HCT116 (cell line): Measurements from ENCODE around the gene KMT2B. TPM values are rescaled to one million over a fixed set of nuclear protein-coding genes. Genes with fewer than 3 reads are reported as not detected.

Experiments used
- ATAC-seq: fragments of 200-7000 bp; cut with Tn5 transposase; 2 replicates; pipeline ENCODE4 v1.9.1; 2020; ENCODE audit warnings: mild to moderate bottlenecking, moderate library complexity
- BruUV-seq: library from RNA; stranded (reverse); fragments of 400-500 nt; replicated peaks from 2 replicates; lab custom pipeline; 2021; lab: Mats Ljungman, UMichigan
- CTCF ChIA-PET: fragments of 300-600 bp; sonication (Branson Sonifier 250); formaldehyde crosslinking; loops from one replicate; lab custom pipeline; 2021; ENCODE audit warnings: antibody characterized with exemption; lab: Charles Lee
- POLR2A ChIA-PET: fragments of 300-600, 350-600 bp; sonication (Branson Sonifier 250); formaldehyde crosslinking; loops from one replicate; lab custom pipeline; 2021; ENCODE audit warnings: antibody characterized with exemption; lab: Charles Lee
- RAD21 ChIA-PET, 2 experiments: fragments of 300-600 bp; sonication (Branson Sonifier 250); formaldehyde crosslinking; loops; one replicate each; lab custom pipeline; 2023; ENCODE audit warnings: low total read pairs in 2 of 2; ENCODE audit not compliant: uncharacterized antibody in 2 of 2, unreplicated experiment in 2 of 2, low non-redundant PET in 1 of 2; lab: Charles Lee
- DNase-seq: peaks from one replicate; pipeline ENCODE4 v3.0.0-alpha.2; 2010; ENCODE audit warnings: low read depth, low spot score
- H2AFZ ChIP-seq: fragments of 200-600 bp; shearing (Covaris generic), sonication (generic); 2 replicates; pipeline ENCODE4 v1.6.1; 2017; ENCODE audit warnings: low read depth, mixed run types, mixed read lengths, antibody characterized with exemption, low read length; ENCODE audit not compliant: poor library complexity, severe bottlenecking
- H3K27ac ChIP-seq: 2 replicates; pipeline ENCODE4 v1.5.1; 2012; ENCODE audit warnings: low read depth, low read length
- H3K27me3 ChIP-seq: fragments of 200-600 bp; sonication (generic); 2 replicates; pipeline ENCODE4 v1.6.1; 2016; ENCODE audit warnings: mixed run types, low read length, mixed read lengths; ENCODE audit not compliant: insufficient read depth
- H3K36me3 ChIP-seq, 2 experiments: fragments of 200-500 bp in 1 of 2; fragments of 200-600 bp in 1 of 2; sonication (Bioruptor generic) in 1 of 2; sonication (generic) in 1 of 2; 2 replicates each; pipeline versions ENCODE4 v1.5.1 to v1.6.1; 2014 to 2016; ENCODE audit warnings: low read length in 2 of 2, inconsistent platforms in 1 of 2, mixed read lengths in 1 of 2, mixed run types in 1 of 2; ENCODE audit not compliant: insufficient read depth in 2 of 2, control insufficient read depth in 1 of 2
- H3K4me1 ChIP-seq, 2 experiments: fragments of 200-600 bp in 1 of 2; sonication (generic) in 1 of 2; 2 replicates each; pipeline versions ENCODE4 v1.5.1 to v1.6.1; 2012 to 2017; ENCODE audit warnings: low read length in 2 of 2, inconsistent platforms in 1 of 2, mild to moderate bottlenecking in 1 of 2, mixed read lengths in 1 of 2, mixed run types in 1 of 2, moderate library complexity in 1 of 2; ENCODE audit not compliant: insufficient read depth in 2 of 2, control insufficient read depth in 1 of 2
- H3K4me2 ChIP-seq: fragments of 200-600 bp; sonication (generic); 2 replicates; pipeline ENCODE4 v1.6.1; 2017; ENCODE audit warnings: mixed run types, low read length, mixed read lengths
- H3K4me3 ChIP-seq, 2 experiments: fragments of 200-600 bp in 1 of 2; sonication (generic) in 1 of 2; replicated peaks in 1 of 2; 2 replicates each; pipeline ENCODE4 v1.5.1; 2011 to 2016; ENCODE audit warnings: low read length in 2 of 2, control low read depth in 1 of 2, low read depth in 1 of 2, mild to moderate bottlenecking in 1 of 2, mixed read lengths in 1 of 2, mixed run types in 1 of 2
- H3K79me2 ChIP-seq: fragments of 200-600 bp; sonication (generic); 2 replicates; pipeline ENCODE4 v1.6.1; 2017; ENCODE audit warnings: mild to moderate bottlenecking, mixed run types, low read length, moderate library complexity, mixed read lengths; ENCODE audit not compliant: insufficient read depth
- H3K9ac ChIP-seq: fragments of 200-600 bp; sonication (generic); 2 replicates; pipeline ENCODE4 v1.6.1; 2016; ENCODE audit warnings: low read length, mixed read lengths
- H3K9me2 ChIP-seq: fragments of 200-600 bp; sonication (generic), shearing (Covaris generic); 2 replicates; pipeline ENCODE4 v1.6.1; 2017; ENCODE audit warnings: mixed run types, mild to moderate bottlenecking, moderate library complexity; ENCODE audit not compliant: insufficient read depth
- H3K9me3 ChIP-seq, 2 experiments: fragments of 200-500 bp in 1 of 2; fragments of 200-600 bp in 1 of 2; sonication (Bioruptor generic) in 1 of 2; sonication (generic) in 1 of 2; 2 replicates each; pipeline ENCODE4 v1.6.1; 2014 to 2017; ENCODE audit warnings: low read length in 2 of 2, mixed read lengths in 2 of 2, inconsistent platforms in 1 of 2, low read depth in 1 of 2, mild to moderate bottlenecking in 1 of 2, mixed run types in 1 of 2, moderate library complexity in 1 of 2; ENCODE audit not compliant: control insufficient read depth in 1 of 2, insufficient read depth in 1 of 2
- H4K20me1 ChIP-seq: fragments of 200-600 bp; sonication (generic), shearing (Covaris generic); 2 replicates; pipeline ENCODE4 v1.6.1; 2017; ENCODE audit warnings: mixed run types, mild to moderate bottlenecking, moderate library complexity; ENCODE audit not compliant: insufficient read depth
- CBX3 ChIP-seq: IDR thresholded peaks from 2 replicates; pipeline ENCODE4 v1.6.1; 2012; ENCODE audit warnings: low read depth
- ELF1 ChIP-seq: IDR thresholded peaks from 2 replicates; pipeline ENCODE4 v1.6.1; 2012; ENCODE audit warnings: low read depth, borderline replicate concordance
- EZH2 ChIP-seq: fragments of 200-600 bp; sonication (generic); IDR thresholded peaks from 2 replicates; pipeline ENCODE4 v1.6.1; 2017; ENCODE audit warnings: antibody characterized with exemption, mixed run types
- RAD21 ChIP-seq: IDR thresholded peaks from 2 replicates; pipeline ENCODE4 v1.6.1; 2012; ENCODE audit warnings: low read depth, mild to moderate bottlenecking
- intact Hi-C: fragments of 100-400 bp; cut with micrococcal nuclease; formaldehyde crosslinking; loops from 2 replicates; pipeline ENCODE4 v1.10.0; 2022
- total RNA-seq: library from RNA; stranded (reverse); gene quantifications from one replicate; pipeline ENCODE4 v1.2.1, GENCODE V29; 2021; ENCODE audit not compliant: unreplicated experiment
- TF ChIP-seq, protein P1 (sequence below), 3 experiments: fragments of 200-600 bp in 1 of 3; sonication (generic) in 1 of 3; IDR thresholded peaks in 2 of 3; conservative IDR thresholded peaks in 1 of 3; 2 replicates each; pipeline ENCODE4 v1.5.1; 2012 to 2017; ENCODE audit warnings: low read depth in 2 of 3, low read length in 2 of 3, antibody characterized with exemption in 1 of 3, borderline replicate concordance in 1 of 3, control low read depth in 1 of 3, mild to moderate bottlenecking in 1 of 3, mixed read lengths in 1 of 3, mixed run types in 1 of 3, moderate library complexity in 1 of 3; ENCODE audit not compliant: insufficient read depth in 1 of 3
- TF ChIP-seq, protein P2 (sequence below): IDR thresholded peaks from 2 replicates; pipeline ENCODE4 v1.6.1; 2011; ENCODE audit warnings: mild to moderate bottlenecking, low read length, moderate library complexity; ENCODE audit not compliant: insufficient replicate concordance; ENCODE audit errors: extremely low read depth

KMT2B gene
- total RNA-seq, 1 experiment from 2014 or later = 29.9 TPM

DNA sequence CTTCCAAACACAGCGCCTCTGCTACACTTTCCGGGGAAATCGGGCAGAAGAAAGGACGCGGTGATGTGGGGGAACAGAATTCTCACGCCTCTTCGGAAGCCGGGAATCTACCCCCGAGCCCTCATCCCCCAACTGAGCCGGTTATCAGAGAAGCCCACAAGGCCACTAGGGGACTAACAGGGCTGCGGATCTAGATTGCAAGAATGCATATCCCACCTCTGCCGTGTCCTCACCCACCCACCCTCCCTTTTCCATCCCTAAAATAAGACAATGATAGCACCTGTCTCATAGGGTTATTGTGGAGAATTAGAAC is 23.4 kb downstream of the KMT2B start:
- Histone ChIP-seq H3K36me3 (peaks cover 14 to 23% of the 10 kb centered on the region in 2 experiments; a peak in 3 of 4 replicates), H3K27me3 (no peaks in the 10 kb centered on the region), H3K4me2 (peak overlapping the region; percentile 100), H3K27ac (peak overlapping the region; percentile 73), H3K9me2 (no peaks in the 10 kb centered on the region), H3K4me3 (peak overlapping the region; percentile 61 to 74), H3K9ac (peak overlapping the region; percentile 67), H3K9me3 (no peaks in the 10 kb centered on the region), H2AFZ (peak overlapping the region; percentile 78), H3K79me2 (peaks cover 7% of the 10 kb centered on the region; the same call in 1 of the 2 replicates), H4K20me1 (no peaks in the 10 kb centered on the region), H3K4me1 (peaks cover 20 to 28% of the 10 kb centered on the region in 2 experiments)
- POLR2A ChIA-PET = interaction anchor here (0.8 to 2.2 kb wide), 6 partner anchors 7 to 231 kb away, joined by 3 to 8 read pairs (median 4); partner anchors contain the start of gene LIN37
- ATAC-seq (no peak), DNase-seq (no peak)
- BruUV-seq = no TSS peak
- TF ChIP-seq EZH2 = no peak
- TF ChIP-seq, protein P1, sequence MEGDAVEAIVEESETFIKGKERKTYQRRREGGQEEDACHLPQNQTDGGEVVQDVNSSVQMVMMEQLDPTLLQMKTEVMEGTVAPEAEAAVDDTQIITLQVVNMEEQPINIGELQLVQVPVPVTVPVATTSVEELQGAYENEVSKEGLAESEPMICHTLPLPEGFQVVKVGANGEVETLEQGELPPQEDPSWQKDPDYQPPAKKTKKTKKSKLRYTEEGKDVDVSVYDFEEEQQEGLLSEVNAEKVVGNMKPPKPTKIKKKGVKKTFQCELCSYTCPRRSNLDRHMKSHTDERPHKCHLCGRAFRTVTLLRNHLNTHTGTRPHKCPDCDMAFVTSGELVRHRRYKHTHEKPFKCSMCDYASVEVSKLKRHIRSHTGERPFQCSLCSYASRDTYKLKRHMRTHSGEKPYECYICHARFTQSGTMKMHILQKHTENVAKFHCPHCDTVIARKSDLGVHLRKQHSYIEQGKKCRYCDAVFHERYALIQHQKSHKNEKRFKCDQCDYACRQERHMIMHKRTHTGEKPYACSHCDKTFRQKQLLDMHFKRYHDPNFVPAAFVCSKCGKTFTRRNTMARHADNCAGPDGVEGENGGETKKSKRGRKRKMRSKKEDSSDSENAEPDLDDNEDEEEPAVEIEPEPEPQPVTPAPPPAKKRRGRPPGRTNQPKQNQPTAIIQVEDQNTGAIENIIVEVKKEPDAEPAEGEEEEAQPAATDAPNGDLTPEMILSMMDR (IDR thresholded peaks at IDR 0.05 in 2 of 3, conservative IDR thresholded peaks at IDR 0.05 in 1 of 3; ENCODE audit: borderline replicate concordance in 1 of 3, insufficient read depth in 1 of 3, low read depth in 2 of 3, low read length in 2 of 3) = 0 out of 6 replicates have a peak, but pooled peaks of 1 of the 3 experiments have one; percentile 4
- no peak for TF ChIP-seq ELF1
- TF ChIP-seq, protein P2, sequence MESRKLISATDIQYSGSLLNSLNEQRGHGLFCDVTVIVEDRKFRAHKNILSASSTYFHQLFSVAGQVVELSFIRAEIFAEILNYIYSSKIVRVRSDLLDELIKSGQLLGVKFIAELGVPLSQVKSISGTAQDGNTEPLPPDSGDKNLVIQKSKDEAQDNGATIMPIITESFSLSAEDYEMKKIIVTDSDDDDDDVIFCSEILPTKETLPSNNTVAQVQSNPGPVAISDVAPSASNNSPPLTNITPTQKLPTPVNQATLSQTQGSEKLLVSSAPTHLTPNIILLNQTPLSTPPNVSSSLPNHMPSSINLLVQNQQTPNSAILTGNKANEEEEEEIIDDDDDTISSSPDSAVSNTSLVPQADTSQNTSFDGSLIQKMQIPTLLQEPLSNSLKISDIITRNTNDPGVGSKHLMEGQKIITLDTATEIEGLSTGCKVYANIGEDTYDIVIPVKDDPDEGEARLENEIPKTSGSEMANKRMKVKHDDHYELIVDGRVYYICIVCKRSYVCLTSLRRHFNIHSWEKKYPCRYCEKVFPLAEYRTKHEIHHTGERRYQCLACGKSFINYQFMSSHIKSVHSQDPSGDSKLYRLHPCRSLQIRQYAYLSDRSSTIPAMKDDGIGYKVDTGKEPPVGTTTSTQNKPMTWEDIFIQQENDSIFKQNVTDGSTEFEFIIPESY = no peak
- no peak for TF ChIP-seq CBX3
- no peak for TF ChIP-seq RAD21
- CTCF ChIA-PET = interaction anchor here (1.1 kb wide), 1 partner anchor 18 kb away, joined by 3 read pairs; no protein-coding TSS in a partner anchor
- intact Hi-C loops = no loop called here
- RAD21 ChIA-PET = interaction anchor here (0.8 kb wide), 2 partner anchors 7 to 190 kb away, joined by 3 read pairs; partner anchors contain the start of gene LIN37 (in 1 of the 2)
